IMR-90 (cell line): ENCODE measurements around the gene WDFY2. TPM values are rescaled to one million over a fixed set of nuclear protein-coding genes. Genes with fewer than 3 reads are reported as not detected.
A peak's percentile ranks its signal among the peaks of the same experiment; 100 is the strongest.

ENCODE experiments used
- ATAC-seq: fragments of 200-7000 bp; cut with Tn5 transposase; 2 replicates; pipeline ENCODE4 v1.9.1; 2020; ENCODE audit warnings: low read depth, mild to moderate bottlenecking, moderate library complexity
- BruUV-seq: library from RNA; stranded (reverse); fragments of 400-500 nt; replicated peaks from 2 replicates; lab custom pipeline; 2021; lab: Mats Ljungman, UMichigan
- CTCF ChIA-PET: fragments of 300-600 bp; formaldehyde crosslinking; extraction: SDS; loops from one replicate; lab custom pipeline; 2021; ENCODE audit warnings: antibody characterized with exemption; lab: Yijun Ruan, JAX
- POLR2A ChIA-PET: fragments of 300-600 bp; sonication (Branson Sonifier 250); formaldehyde crosslinking; loops from one replicate; lab custom pipeline; 2022; ENCODE audit warnings: antibody characterized with exemption; ENCODE audit not compliant: unreplicated experiment; lab: Charles Lee
- DNase-seq: peaks from one replicate; pipeline ENCODE4 v3.0.0; 2013
- H2AFZ ChIP-seq: replicated peaks from 2 replicates; pipeline ENCODE3; 2013; ENCODE audit warnings: low read length, mild to moderate bottlenecking; ENCODE audit not compliant: poor library complexity
- H2AK5ac ChIP-seq: 2 replicates; pipeline ENCODE4 v1.6.1; 2013; ENCODE audit warnings: low read depth, low read length, inconsistent platforms
- H2AK9ac ChIP-seq: replicated peaks from 2 replicates; pipeline ENCODE3; 2013; ENCODE audit warnings: mild to moderate bottlenecking, low read depth, low read length, moderate library complexity; ENCODE audit not compliant: poor library complexity
- H2BK120ac ChIP-seq: 2 replicates; pipeline ENCODE4 v1.6.1; 2013; ENCODE audit warnings: low read depth, low read length, inconsistent platforms
- H2BK15ac ChIP-seq: 3 replicates; pipeline ENCODE4 v1.6.1; 2013; ENCODE audit warnings: low read depth, low read length, inconsistent platforms
- H2BK20ac ChIP-seq: 2 replicates; pipeline ENCODE4 v1.6.1; 2013; ENCODE audit warnings: low read depth, mild to moderate bottlenecking, inconsistent platforms, low read length, moderate library complexity
- H2BK5ac ChIP-seq: 2 replicates; pipeline ENCODE4 v1.6.1; 2013; ENCODE audit warnings: mild to moderate bottlenecking, low read depth, low read length, inconsistent platforms; ENCODE audit not compliant: poor library complexity, severe bottlenecking
- H3K14ac ChIP-seq: replicated peaks from 2 replicates; pipeline ENCODE4 v1.6.1; 2013; ENCODE audit warnings: low read depth, low read length, inconsistent platforms
- H3K18ac ChIP-seq: 2 replicates; pipeline ENCODE4 v1.6.1; 2013; ENCODE audit warnings: low read depth, low read length, control low read depth
- H3K23ac ChIP-seq: 2 replicates; pipeline ENCODE4 v1.6.1; 2013; ENCODE audit warnings: low read depth, low read length, inconsistent platforms
- H3K27ac ChIP-seq: 2 replicates; pipeline ENCODE4 v1.5.1; 2013; ENCODE audit warnings: mild to moderate bottlenecking, control low read depth, low read length; ENCODE audit not compliant: insufficient read depth
- H3K27me3 ChIP-seq: 2 replicates; pipeline ENCODE4 v1.6.1; 2013; ENCODE audit warnings: low read length; ENCODE audit not compliant: control insufficient read depth, insufficient read depth
- H3K36me3 ChIP-seq: 2 replicates; pipeline ENCODE4 v1.6.1; 2013; ENCODE audit warnings: low read length, mixed read lengths; ENCODE audit not compliant: control insufficient read depth, insufficient read depth
- H3K4ac ChIP-seq: 2 replicates; pipeline ENCODE4 v1.6.1; 2013; ENCODE audit warnings: low read depth, low read length, inconsistent platforms
- H3K4me1 ChIP-seq: 2 replicates; pipeline ENCODE4 v1.6.1; 2013; ENCODE audit warnings: low read length, mixed read lengths; ENCODE audit not compliant: control insufficient read depth, insufficient read depth
- H3K4me2 ChIP-seq: 2 replicates; pipeline ENCODE4 v1.6.1; 2013; ENCODE audit warnings: low read depth, mild to moderate bottlenecking, control low read depth, low read length, moderate library complexity
- H3K4me3 ChIP-seq: 2 replicates; pipeline ENCODE4 v1.5.1; 2013; ENCODE audit warnings: low read depth, mild to moderate bottlenecking, control low read depth, low read length, moderate library complexity; ENCODE audit not compliant: insufficient read depth
- H3K56ac ChIP-seq: 2 replicates; pipeline ENCODE4 v1.6.1; 2013; ENCODE audit warnings: low read length, inconsistent platforms; ENCODE audit not compliant: insufficient read depth; ENCODE audit errors: extremely low read depth
- H3K79me1 ChIP-seq, 2 experiments: 2 replicates each; pipeline ENCODE4 v1.6.1; 2013; ENCODE audit warnings: low read length in 2 of 2, inconsistent platforms in 1 of 2, low read depth in 1 of 2
- H3K9ac ChIP-seq: 2 replicates; pipeline ENCODE4 v1.6.1; 2013; ENCODE audit warnings: low read depth, low read length, control low read depth
- H3K9me1 ChIP-seq: 2 replicates; pipeline ENCODE4 v1.6.1; 2013; ENCODE audit warnings: low read length, inconsistent platforms; ENCODE audit not compliant: insufficient read depth
- H3K9me3 ChIP-seq: 2 replicates; pipeline ENCODE4 v1.6.1; 2013; ENCODE audit warnings: low read length; ENCODE audit not compliant: control insufficient read depth, insufficient read depth
- H4K20me1 ChIP-seq: 2 replicates; pipeline ENCODE4 v1.6.1; 2013; ENCODE audit warnings: low read length, inconsistent platforms; ENCODE audit not compliant: insufficient read depth
- H4K5ac ChIP-seq: 2 replicates; pipeline ENCODE4 v1.6.1; 2013; ENCODE audit warnings: mild to moderate bottlenecking, low read depth, low read length, control low read depth
- H4K8ac ChIP-seq, 2 experiments: 2 replicates each; pipeline ENCODE4 v1.6.1; 2013; ENCODE audit warnings: low read depth in 2 of 2, low read length in 2 of 2, control low read depth in 1 of 2, inconsistent platforms in 1 of 2
- H4K91ac ChIP-seq: 2 replicates; pipeline ENCODE4 v1.6.1; 2013; ENCODE audit warnings: low read depth, low read length, inconsistent platforms; ENCODE audit not compliant: insufficient read depth
- CEBPB ChIP-seq: IDR thresholded peaks from 2 replicates; pipeline ENCODE4 v1.6.1; 2012; ENCODE audit warnings: low read depth, low read length, improper control_type of control experiment
- ELK1 ChIP-seq: fragments of 150-350 bp; IDR thresholded peaks from 2 replicates; pipeline ENCODE4 v1.6.1; 2016; ENCODE audit warnings: low read depth, mild to moderate bottlenecking, low read length, moderate library complexity, borderline replicate concordance
- MAFK ChIP-seq: IDR thresholded peaks from 2 replicates; pipeline ENCODE4 v1.6.1; 2012; ENCODE audit warnings: low read depth, low read length, improper control_type of control experiment
- MAZ ChIP-seq: IDR thresholded peaks from 2 replicates; pipeline ENCODE4 v1.6.1; 2012; ENCODE audit warnings: low read depth, mild to moderate bottlenecking, low read length, improper control_type of control experiment, moderate library complexity, borderline replicate concordance
- POLR2A ChIP-seq: IDR thresholded peaks from 2 replicates; pipeline ENCODE4 v1.6.1; 2012; ENCODE audit warnings: mild to moderate bottlenecking, low read depth, low read length
- RCOR1 ChIP-seq: IDR thresholded peaks from 2 replicates; pipeline ENCODE4 v1.6.1; 2012; ENCODE audit warnings: mild to moderate bottlenecking, low read length, improper control_type of control experiment; ENCODE audit not compliant: insufficient replicate concordance
- USF2 ChIP-seq: fragments of 150-350 bp; IDR thresholded peaks from 2 replicates; pipeline ENCODE4 v1.6.1; 2017; ENCODE audit warnings: mild to moderate bottlenecking, antibody characterized with exemption, low read length, low read depth
- WGBS, 2 experiments: methylation state at CpG; one replicate each; pipeline versions ENCODE4 v1.1.5 to v1.1.7; 2013; ENCODE audit warnings: missing lambda C conversion rate in 2 of 2; ENCODE audit not compliant: insufficient read length in 1 of 2; ENCODE audit errors: extremely low coverage in 2 of 2; 5-methylcytosine and 5-hydroxymethylcytosine counted together
- dilution Hi-C: fragments of 300-500 bp; cut with HindIII; formaldehyde crosslinking; loops from one replicate; pipeline ENCODE4 v1.14.3; 2018; ENCODE audit warnings: low sequenced_read_pairs; ENCODE audit not compliant: unreplicated experiment
- in situ Hi-C: fragments of 300-500 bp; cut with MboI; formaldehyde crosslinking; loops from 3 replicates; pipeline ENCODE4 v1.14.3; 2019; ENCODE audit warnings: low sequenced_read_pairs, inconsistent platforms, mixed read lengths
- intact Hi-C: fragments of 100-400 bp; cut with micrococcal nuclease; formaldehyde crosslinking; loops from 2 replicates; pipeline ENCODE4 v1.10.0; 2022
- polyA plus RNA-seq, 3 experiments: library from polyadenylated mRNA; depleted of rRNA; stranded (reverse); fragments of >200 nt; gene quantifications; 2 replicates each; pipeline ENCODE4 v1.2.3, GENCODE V29; 2012; ENCODE audit warnings: low replicate concordance in 1 of 3
- total RNA-seq: library from RNA; depleted of rRNA; stranded (reverse); fragments of >200 nt; gene quantifications from 2 replicates; pipeline ENCODE4 v1.2.3, GENCODE V29; 2012

WDFY2 gene
- total and polyA plus RNA-seq, 2 of the 4 experiments (the other 2 are of a cell fraction): 4.3 to 5.4 TPM

- Histone ChIP-seq H2AK9ac (no peak overlapping the region), H3K79me1 (peaks cover 41 to 55% of the 10 kb centered on the region in 2 experiments), H4K20me1 (no peaks in the 10 kb centered on the region), H2AK5ac (no peak overlapping the region), H3K9ac (no peak overlapping the region), H2AFZ (no peak overlapping the region), H2BK120ac (no peak overlapping the region), H2BK5ac (no peak overlapping the region), H3K27ac (no peak overlapping the region), H3K14ac (no peak overlapping the region), H4K91ac (no peak overlapping the region), H3K9me1 (peaks cover 8% of the 10 kb centered on the region), H3K4me1 (peaks cover 14% of the 10 kb centered on the region), H3K4me2 (no peak overlapping the region), H3K4me3 (no peak overlapping the region), H4K8ac (no peak overlapping the region), H3K4ac (no peak overlapping the region), H3K36me3 (no peaks in the 10 kb centered on the region), H2BK15ac (no peak overlapping the region), H3K18ac (no peak overlapping the region), H3K23ac (no peak overlapping the region), H3K9me3 (no peaks in the 10 kb centered on the region), H4K5ac (peak overlapping the region; percentile 33; the same call in 1 of the 2 replicates), H3K56ac (no peak overlapping the region), H2BK20ac (no peak overlapping the region), H3K27me3 (no peaks in the 10 kb centered on the region)
- WGBS, 2 experiments: no CpG with 5 or more reads among the region's 6 CpGs
- in situ Hi-C loops (no loop called here), dilution Hi-C loops (no loop called here), intact Hi-C loops (no loop called here)
- TF ChIP-seq USF2 (no peak), POLR2A (no peak), RCOR1 (no peak), MAFK (no peak), ELK1 (no peak), MAZ (no peak), CEBPB (peak; percentile 36; the same call in 1 of the 2 replicates)
- POLR2A ChIA-PET: no interaction called here
- no TSS peak for BruUV-seq
- DNase-seq (no peak), ATAC-seq (no peak)
- CTCF ChIA-PET: no interaction called here
These were observed 84.4 kb downstream of the WDFY2 start for GRCh38 chr13:51668580-51669195.
